Measurements from ENCODE around the gene DNAJC5G.

DNA sequence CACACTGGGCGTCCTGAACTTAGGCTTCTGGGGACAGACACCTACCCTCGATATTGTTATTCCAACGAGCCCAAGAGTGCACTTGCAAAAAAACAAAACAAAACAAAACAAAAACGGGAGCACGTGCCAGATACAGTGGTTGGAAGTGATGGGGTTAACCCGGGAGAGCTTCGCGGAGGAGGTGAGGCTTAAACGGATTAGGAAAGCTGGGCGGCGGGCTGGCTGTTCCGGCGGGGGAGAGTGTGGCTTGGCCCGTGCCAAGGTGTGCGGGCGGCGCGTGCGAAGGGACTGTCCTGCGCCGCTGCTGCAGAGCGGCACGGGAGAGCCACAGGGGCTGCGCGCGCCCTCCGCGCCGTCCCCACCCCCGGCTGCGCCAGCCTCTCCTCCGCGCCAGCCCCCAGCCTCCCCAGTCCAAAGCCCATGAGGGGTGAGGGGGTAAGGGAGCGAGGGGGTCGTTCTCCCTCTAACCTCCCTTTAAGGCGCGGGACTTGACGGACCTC, 10.9 kb upstream of the DNAJC5G start:
- TF ChIP-seq, protein P1, sequence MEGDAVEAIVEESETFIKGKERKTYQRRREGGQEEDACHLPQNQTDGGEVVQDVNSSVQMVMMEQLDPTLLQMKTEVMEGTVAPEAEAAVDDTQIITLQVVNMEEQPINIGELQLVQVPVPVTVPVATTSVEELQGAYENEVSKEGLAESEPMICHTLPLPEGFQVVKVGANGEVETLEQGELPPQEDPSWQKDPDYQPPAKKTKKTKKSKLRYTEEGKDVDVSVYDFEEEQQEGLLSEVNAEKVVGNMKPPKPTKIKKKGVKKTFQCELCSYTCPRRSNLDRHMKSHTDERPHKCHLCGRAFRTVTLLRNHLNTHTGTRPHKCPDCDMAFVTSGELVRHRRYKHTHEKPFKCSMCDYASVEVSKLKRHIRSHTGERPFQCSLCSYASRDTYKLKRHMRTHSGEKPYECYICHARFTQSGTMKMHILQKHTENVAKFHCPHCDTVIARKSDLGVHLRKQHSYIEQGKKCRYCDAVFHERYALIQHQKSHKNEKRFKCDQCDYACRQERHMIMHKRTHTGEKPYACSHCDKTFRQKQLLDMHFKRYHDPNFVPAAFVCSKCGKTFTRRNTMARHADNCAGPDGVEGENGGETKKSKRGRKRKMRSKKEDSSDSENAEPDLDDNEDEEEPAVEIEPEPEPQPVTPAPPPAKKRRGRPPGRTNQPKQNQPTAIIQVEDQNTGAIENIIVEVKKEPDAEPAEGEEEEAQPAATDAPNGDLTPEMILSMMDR (IDR thresholded peaks at IDR 0.05), result no peak
- TF ChIP-seq POLR2AphosphoS5 (IDR thresholded peaks at IDR 0.05; ENCODE audit: low read depth, low read length) (no peak), EP300 (IDR thresholded peaks at IDR 0.05; ENCODE audit: borderline replicate concordance in 1 of 2, low read depth in 1 of 2, low read length in 1 of 2) (no peak), RAD21 (IDR thresholded peaks at IDR 0.05; ENCODE audit: low read length) (no peak), RCOR1 (IDR thresholded peaks at IDR 0.05; ENCODE audit: low read length) (no peak), CHD2 (IDR thresholded peaks at IDR 0.05; ENCODE audit: low read length, partially characterized antibody) (no peak), ELF1 (IDR thresholded peaks at IDR 0.05) (no peak), FOSL2 (IDR thresholded peaks at IDR 0.05; ENCODE audit: borderline replicate concordance, low read depth) (no peak), SMC3 (IDR thresholded peaks at IDR 0.05; ENCODE audit: low read depth, low read length) (no peak), MEF2A (IDR thresholded peaks at IDR 0.05; ENCODE audit: borderline replicate concordance, low read depth) (no peak), MXI1 (IDR thresholded peaks at IDR 0.05; ENCODE audit: low read depth, low read length) (no peak), FOXJ3 (CRISPR knock-in tag; IDR thresholded peaks at IDR 0.05) (no peak), SIN3A (IDR thresholded peaks at IDR 0.05; ENCODE audit: borderline replicate concordance, low read depth, low read length) (no peak)
